SH-SY5Y (cell line): ENCODE data around the gene FAM83D.

Experiments
- GATA2 ChIP-seq: IDR thresholded peaks from 2 replicates; pipeline ENCODE4 v1.6.1; 2011; ENCODE audit warnings: mild to moderate bottlenecking, low read depth, low read length
- GATA3 ChIP-seq: IDR thresholded peaks from 2 replicates; pipeline ENCODE4 v1.6.1; 2011; ENCODE audit warnings: low read depth, mild to moderate bottlenecking, low read length, moderate library complexity

DNA sequence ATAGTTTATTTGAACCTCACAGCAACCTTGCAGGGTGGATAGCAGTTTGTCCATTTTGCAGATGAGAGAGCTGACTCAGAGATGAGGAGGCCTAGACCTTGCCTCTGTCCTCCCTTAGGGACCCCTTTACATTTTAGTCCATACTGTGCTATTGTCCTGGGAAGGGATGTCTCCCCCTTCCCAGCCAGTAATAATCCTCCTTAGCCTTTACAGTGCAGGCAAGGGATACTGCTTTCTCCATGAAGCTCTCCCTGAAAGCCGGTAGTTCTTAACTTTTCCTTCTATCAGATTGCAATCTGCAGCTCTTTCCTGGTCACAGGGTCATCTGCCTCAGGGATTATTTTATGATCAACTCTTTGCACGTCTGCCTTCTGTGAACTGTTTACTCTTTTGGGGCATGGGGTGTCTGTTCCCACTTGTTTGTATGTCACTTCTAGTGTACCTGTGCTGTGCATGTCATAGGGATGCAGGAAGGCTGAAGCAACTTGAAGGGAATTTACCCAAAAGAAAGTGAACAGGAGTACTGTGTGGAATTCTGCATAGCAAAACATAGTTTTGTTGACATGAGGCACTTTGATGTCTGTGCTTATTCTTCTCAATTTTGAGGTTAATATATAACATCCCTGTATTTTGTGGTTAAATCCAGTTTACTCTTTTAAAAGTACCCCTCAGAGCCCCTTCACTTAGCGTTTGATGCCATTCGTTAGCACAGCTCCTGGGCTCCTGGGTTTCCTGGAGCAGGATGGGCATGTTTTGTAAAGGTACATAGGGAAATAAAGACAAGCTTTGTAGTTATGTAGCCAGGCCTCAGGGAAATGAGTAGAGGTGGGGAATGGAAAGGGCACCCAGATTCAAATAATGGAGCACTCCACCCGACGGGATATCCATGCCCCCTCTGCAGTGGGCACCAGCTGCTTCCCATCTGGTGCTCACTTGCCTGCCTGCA lies 74.0 kb downstream of the FAM83D start:
- no peak for TF ChIP-seq GATA2
- no peak for TF ChIP-seq GATA3
